ENCODE measurements around the gene USH2A. TPM values are rescaled to one million over a fixed set of nuclear protein-coding genes. Genes with fewer than 3 reads are reported as not detected.

Gene USH2A
- total RNA-seq, 2 donors from 2014 or later = 0.62 to 3.1 TPM

DNA sequence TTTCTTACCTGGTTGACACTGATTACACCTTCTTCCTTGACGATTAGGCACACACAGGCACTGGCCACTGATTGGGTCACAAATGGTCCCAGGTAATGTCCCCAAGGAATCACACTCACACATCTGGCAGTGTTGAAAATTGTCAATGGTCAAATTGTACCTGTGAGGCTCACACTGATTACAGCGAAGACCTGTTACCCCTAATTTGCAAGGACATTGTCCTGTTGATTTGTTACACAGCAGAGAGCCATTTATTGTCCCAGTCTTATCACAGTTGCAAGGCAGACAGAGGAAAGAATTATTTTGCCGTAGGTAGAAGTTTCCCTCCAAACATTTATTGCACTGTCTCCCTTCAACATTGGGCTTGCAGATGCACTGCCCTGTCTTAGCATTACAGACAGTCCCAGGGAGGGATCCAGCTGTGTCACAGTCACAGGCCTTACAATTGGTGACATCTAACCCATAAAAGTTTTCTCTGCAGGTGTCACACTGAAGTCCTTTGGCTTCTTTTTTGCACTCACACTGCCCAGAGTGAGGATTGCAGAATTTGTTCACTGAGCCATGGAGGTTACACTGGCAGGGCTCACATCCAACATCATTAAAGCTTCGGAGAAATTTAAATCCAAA is 176.6 kb downstream of the USH2A start:
- Mint-ChIP-seq H3K4me1 (peaks cover 10% of the 10 kb centered on the region), H3K4me3 (no peak overlapping the region), H3K27me3 (ENCODE audit: insufficient read depth) (no peaks in the 10 kb centered on the region), H3K9me3 (no peaks in the 10 kb centered on the region), H3K36me3 (ENCODE audit: low read depth) (no peaks in the 10 kb centered on the region), H3K27ac (peak overlapping the region; percentile 80)
- Histone ChIP-seq H3K36me3 (ENCODE audit: control insufficient read depth, insufficient read depth, low read length) (no peaks in the 10 kb centered on the region), H3K27me3 (ENCODE audit: control insufficient read depth, insufficient read depth, low read length, poor library complexity, severe bottlenecking) (no peaks in the 10 kb centered on the region), H3K9me3 (ENCODE audit: control insufficient read depth, low read length) (no peaks in the 10 kb centered on the region), H3K4me1 (ENCODE audit: control insufficient read depth, insufficient read depth, low read length) (no peaks in the 10 kb centered on the region), H3K27ac (ENCODE audit: low read depth, low read length) (no peak overlapping the region), H3K4me3 (ENCODE audit: low read length) (no peak overlapping the region), H3K9ac (ENCODE audit: extremely low read depth, low read length, poor library complexity, severe bottlenecking) (no peak overlapping the region)
- peak; percentile 65 for DNase-seq
- TF ChIP-seq CTCF (conservative IDR thresholded peaks at IDR 0.05) = no peak
- 68 to 70% methylated on average over 3 of the region's 4 CpGs for WGBS, 2 experiments (ENCODE audit: insufficient coverage in 1 of 2, insufficient read length in 1 of 2)

DNA sequence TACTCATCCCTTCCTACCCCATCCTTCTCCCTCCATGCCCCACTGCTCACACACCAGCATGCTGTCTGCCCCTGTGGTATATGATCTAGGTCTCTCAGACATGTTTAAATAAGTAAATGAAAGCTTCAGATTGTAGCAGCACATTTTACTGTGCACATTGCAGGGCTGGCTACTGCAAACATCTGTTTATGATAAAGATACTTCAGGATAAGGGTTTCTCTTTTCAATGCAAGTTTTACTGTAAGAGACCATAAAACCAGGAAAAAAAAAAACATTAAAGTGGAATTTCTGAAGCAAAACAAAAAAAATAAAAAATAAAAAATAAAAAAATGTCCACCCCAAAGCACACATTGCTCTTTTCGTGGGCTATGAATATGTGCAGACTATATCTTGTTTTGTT is 184.4 kb downstream of the USH2A start:
- H3K36me3 Mint-ChIP-seq (ENCODE audit: low read depth) = no peaks in the 10 kb centered on the region
- no peak for DNase-seq
- H3K4me1 Mint-ChIP-seq = peaks cover 10% of the 10 kb centered on the region
- Histone ChIP-seq H3K36me3 (ENCODE audit: control insufficient read depth, insufficient read depth, low read length) (no peaks in the 10 kb centered on the region), H3K4me1 (ENCODE audit: control insufficient read depth, insufficient read depth, low read length) (no peaks in the 10 kb centered on the region), H3K27me3 (ENCODE audit: control insufficient read depth, insufficient read depth, low read length, poor library complexity, severe bottlenecking) (no peaks in the 10 kb centered on the region), H3K27ac (ENCODE audit: low read depth, low read length) (no peak overlapping the region), H3K9ac (ENCODE audit: extremely low read depth, low read length, poor library complexity, severe bottlenecking) (no peak overlapping the region), H3K9me3 (ENCODE audit: control insufficient read depth, low read length) (no peaks in the 10 kb centered on the region), H3K4me3 (ENCODE audit: low read length) (no peak overlapping the region)
- H3K27ac Mint-ChIP-seq = no peak overlapping the region
- WGBS, 2 experiments (ENCODE audit: insufficient coverage in 1 of 2, insufficient read length in 1 of 2) = 80% methylated on average over 1 of the region's 1 CpG; no CpG with 5 or more reads in 1 of the 2 experiments
- no peak overlapping the region for H3K4me3 Mint-ChIP-seq
- H3K9me3 Mint-ChIP-seq = no peaks in the 10 kb centered on the region
- TF ChIP-seq CTCF (conservative IDR thresholded peaks at IDR 0.05) = no peak
- no peaks in the 10 kb centered on the region for H3K27me3 Mint-ChIP-seq (ENCODE audit: insufficient read depth)

DNA sequence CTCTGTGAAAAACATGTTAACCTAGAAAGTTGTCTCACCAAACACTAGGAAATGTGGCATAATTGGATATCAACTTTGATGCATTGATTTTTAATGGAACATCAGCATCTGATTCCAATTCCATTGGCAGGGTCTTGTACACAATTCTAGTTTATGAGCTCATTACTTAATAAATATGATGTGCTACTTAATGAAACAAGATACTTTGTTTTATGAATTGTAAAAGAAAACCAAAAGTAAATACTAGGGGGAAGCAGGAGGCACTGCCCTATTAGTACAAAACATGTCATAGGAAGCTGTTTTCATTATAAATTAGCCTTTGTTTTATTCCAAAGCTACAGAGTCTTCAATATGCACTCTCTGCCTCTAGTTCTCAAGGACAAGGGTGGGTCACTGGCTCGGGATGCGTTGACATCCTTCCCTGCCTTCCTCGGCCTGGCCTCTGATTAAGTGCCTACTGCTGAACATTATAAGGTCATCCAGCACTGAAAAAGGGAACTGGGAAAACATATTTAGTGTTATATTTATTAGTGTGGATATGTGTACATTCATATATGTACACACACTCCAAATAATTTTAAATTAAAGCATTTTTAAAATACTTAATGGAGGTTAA is 185.2 kb downstream of the USH2A start:
- H3K4me1 ChIP-seq (ENCODE audit: control insufficient read depth, insufficient read depth, low read length) = no peaks in the 10 kb centered on the region
- TF ChIP-seq CTCF (conservative IDR thresholded peaks at IDR 0.05) = no peak
- no peaks in the 10 kb centered on the region for H3K36me3 Mint-ChIP-seq (ENCODE audit: low read depth)
- H3K9me3 ChIP-seq (ENCODE audit: control insufficient read depth, low read length) = no peaks in the 10 kb centered on the region
- no peak for DNase-seq
- H3K9me3 Mint-ChIP-seq = no peaks in the 10 kb centered on the region
- no peak overlapping the region for H3K27ac ChIP-seq (ENCODE audit: low read depth, low read length)
- H3K4me3 ChIP-seq (ENCODE audit: low read length) = no peak overlapping the region
- H3K4me3 Mint-ChIP-seq = no peak overlapping the region
- no peaks in the 10 kb centered on the region for H3K27me3 ChIP-seq (ENCODE audit: control insufficient read depth, insufficient read depth, low read length, poor library complexity, severe bottlenecking)
- 99% methylated on average over 3 of the region's 3 CpGs; no CpG with 5 or more reads in 1 of the 2 experiments for WGBS, 2 experiments (ENCODE audit: insufficient coverage in 1 of 2, insufficient read length in 1 of 2)
- no peaks in the 10 kb centered on the region for H3K27me3 Mint-ChIP-seq (ENCODE audit: insufficient read depth)
- H3K9ac ChIP-seq (ENCODE audit: extremely low read depth, low read length, poor library complexity, severe bottlenecking) = no peak overlapping the region
- peaks cover 10% of the 10 kb centered on the region for H3K4me1 Mint-ChIP-seq
- H3K27ac Mint-ChIP-seq = no peak overlapping the region
- H3K36me3 ChIP-seq (ENCODE audit: control insufficient read depth, insufficient read depth, low read length) = no peaks in the 10 kb centered on the region

All from endodermal cell (in vitro differentiated cells).